Endothelial cell of umbilical vein (primary cell): Measurements from ENCODE around the gene PRAMEF1. TPM values are rescaled to one million over a fixed set of nuclear protein-coding genes. Genes with fewer than 3 reads are reported as not detected.

Source experiments
- BruUV-seq: library from RNA; stranded (reverse); fragments of 400-500 nt; replicated peaks from 2 replicates; lab custom pipeline; 2021; lab: Mats Ljungman, UMichigan
- CTCF ChIA-PET: fragments of 300-600, 350-600 bp; sonication (Branson Sonifier 250); formaldehyde crosslinking; loops from one replicate; lab custom pipeline; 2021; ENCODE audit warnings: antibody characterized with exemption, inconsistent platforms; lab: Charles Lee
- POLR2A ChIA-PET: fragments of 300-600, 350-600 bp; sonication (Branson Sonifier 250); formaldehyde crosslinking; loops from one replicate; lab custom pipeline; 2021; ENCODE audit warnings: antibody characterized with exemption, inconsistent platforms; lab: Charles Lee
- DNase-seq: peaks from one replicate; pipeline ENCODE4 v3.0.0-alpha.2; 2011; ENCODE audit warnings: low read depth, low spot score
- FAIRE-seq: peaks from 2 replicates; lab custom pipeline; 2011; peaks lifted over from hg19 to GRCh38; lab: Jason Lieb, UNC
- H2AFZ ChIP-seq: 2 replicates; pipeline ENCODE4 v1.6.0; 2012; ENCODE audit warnings: low read depth, low read length, control low read depth, inconsistent platforms
- H3K27ac ChIP-seq: 2 replicates; pipeline ENCODE4 v1.5.1; 2011; ENCODE audit warnings: low read depth, mild to moderate bottlenecking, control low read depth, low read length, moderate library complexity; ENCODE audit not compliant: insufficient read depth
- H3K27me3 ChIP-seq, 2 experiments: 2 replicates each; pipeline versions ENCODE4 v1.6.0 to v1.6.1; 2011; ENCODE audit warnings: low read length in 2 of 2, mixed read lengths in 1 of 2; ENCODE audit not compliant: control insufficient read depth in 2 of 2, insufficient read depth in 2 of 2
- H3K36me3 ChIP-seq, 2 experiments: 2 replicates in 1 of 2; 3 replicates in 1 of 2; pipeline ENCODE4 v1.5.1; 2011; ENCODE audit warnings: low read length in 2 of 2, mild to moderate bottlenecking in 1 of 2, moderate library complexity in 1 of 2; ENCODE audit not compliant: control insufficient read depth in 2 of 2, insufficient read depth in 2 of 2; ENCODE audit errors: extremely low read depth in 1 of 2
- H3K4me1 ChIP-seq: 3 replicates; pipeline ENCODE4 v1.5.1; 2011; ENCODE audit warnings: mild to moderate bottlenecking, low read length; ENCODE audit not compliant: control insufficient read depth, insufficient read depth; ENCODE audit errors: extremely low read depth
- H3K4me2 ChIP-seq: 2 replicates; pipeline ENCODE4 v1.6.1; 2011; ENCODE audit warnings: low read length, control low read depth, mixed read lengths; ENCODE audit not compliant: insufficient read depth
- H3K4me3 ChIP-seq, 3 experiments: fragments of 200-600 bp in 1 of 3; sonication (generic), shearing (Covaris generic) in 1 of 3; replicated peaks in 1 of 3; 2 replicates each; pipeline ENCODE4 v1.5.1; 2011 to 2016; ENCODE audit warnings: control low read depth in 3 of 3, low read length in 3 of 3, mild to moderate bottlenecking in 2 of 3, inconsistent platforms in 1 of 3, low read depth in 1 of 3, moderate library complexity in 1 of 3; ENCODE audit not compliant: insufficient read depth in 1 of 3
- H3K79me2 ChIP-seq: 2 replicates; pipeline ENCODE4 v1.6.0; 2012; ENCODE audit warnings: low read length, inconsistent platforms; ENCODE audit not compliant: control insufficient read depth, insufficient read depth
- H3K9ac ChIP-seq: replicated peaks from 2 replicates; pipeline ENCODE3; 2011; ENCODE audit warnings: low read length, control low read depth; ENCODE audit not compliant: insufficient read depth; ENCODE audit errors: extremely low read depth
- H3K9me1 ChIP-seq: replicated peaks from 3 replicates; pipeline ENCODE4 v1.6.0; 2011; ENCODE audit warnings: mild to moderate bottlenecking, low read length; ENCODE audit not compliant: control insufficient read depth, insufficient read depth; ENCODE audit errors: extremely low read depth
- H3K9me3 ChIP-seq: replicated peaks from 2 replicates; pipeline ENCODE4 v1.5.1; 2012; ENCODE audit warnings: low read length, inconsistent platforms; ENCODE audit not compliant: control insufficient read depth, insufficient read depth
- H4K20me1 ChIP-seq: replicated peaks from 2 replicates; pipeline ENCODE3; 2011; ENCODE audit warnings: mild to moderate bottlenecking, low read length; ENCODE audit not compliant: control insufficient read depth, insufficient read depth; ENCODE audit errors: extremely low read depth
- CTCF ChIP-seq, 2 donors: IDR thresholded peaks; 1 replicate in 1 of 2; 2 replicates in 1 of 2; pipeline ENCODE4 v1.5.1; 2011; ENCODE audit warnings: low read length in 2 of 2, mild to moderate bottlenecking in 2 of 2, moderate library complexity in 2 of 2, control low read depth in 1 of 2, inconsistent platforms in 1 of 2, low read depth in 1 of 2; ENCODE audit not compliant: insufficient read depth in 1 of 2; ENCODE audit errors: extremely low read depth in 1 of 2
- EZH2 ChIP-seq: IDR thresholded peaks from 2 replicates; pipeline ENCODE4 v1.6.1; 2012; ENCODE audit warnings: borderline replicate concordance, low read depth, mild to moderate bottlenecking, moderate library complexity, low read length, inconsistent platforms; ENCODE audit not compliant: severe bottlenecking
- FOS ChIP-seq: IDR thresholded peaks from 2 replicates; pipeline ENCODE4 v1.6.1; 2011; ENCODE audit warnings: mild to moderate bottlenecking, low read length, moderate library complexity, borderline replicate concordance; ENCODE audit not compliant: insufficient read depth
- GATA2 ChIP-seq: IDR thresholded peaks from 2 replicates; pipeline ENCODE4 v1.7.0; 2011; ENCODE audit warnings: low read depth, mild to moderate bottlenecking, moderate library complexity, mixed read lengths, low read length; ENCODE audit not compliant: insufficient read length, insufficient read depth
- JUN ChIP-seq: IDR thresholded peaks from 2 replicates; pipeline ENCODE4 v1.6.1; 2011; ENCODE audit warnings: borderline replicate concordance, low read depth; ENCODE audit not compliant: insufficient read length, insufficient read depth
- MAX ChIP-seq: IDR thresholded peaks from 2 replicates; pipeline ENCODE4 v1.6.1; 2011; ENCODE audit not compliant: insufficient read depth, insufficient read length
- MYC ChIP-seq: IDR thresholded peaks from one replicate; pipeline ENCODE4 v1.6.1; 2011; ENCODE audit warnings: mild to moderate bottlenecking, low read depth, low read length
- POLR2A ChIP-seq: IDR thresholded peaks from 2 replicates; pipeline ENCODE4 v1.6.1; 2012; ENCODE audit warnings: low read depth, mild to moderate bottlenecking, control low read depth, low read length
- POLR2AphosphoS5 ChIP-seq: IDR thresholded peaks from 2 replicates; pipeline ENCODE4 v1.6.1; 2012; ENCODE audit warnings: low read depth, mild to moderate bottlenecking, control low read depth, low read length, moderate library complexity; ENCODE audit not compliant: insufficient read depth
- dilution Hi-C: fragments of 300-500 bp; cut with MboI; formaldehyde crosslinking; loops from one replicate; pipeline ENCODE4 v1.15.0; 2019; ENCODE audit warnings: low sequenced_read_pairs; ENCODE audit not compliant: extremely low pct_ligation_motif_present
- intact Hi-C: fragments of 100-400 bp; cut with micrococcal nuclease; formaldehyde crosslinking; loops from one replicate; pipeline ENCODE4 v1.10.0; 2022
- polyA plus RNA-seq, 4 experiments: library from polyadenylated mRNA; depleted of rRNA in 3 of 4; stranded (reverse) in 3 of 4; unstranded in 1 of 4; fragments of >200 nt; gene quantifications; 2 replicates each; pipeline versions ENCODE4 v1.2.1 to v1.2.3, GENCODE V29; 2011 to 2012; ENCODE audit warnings: missing spikeins in 1 of 4
- total RNA-seq: library from RNA; stranded (reverse); gene quantifications from 2 replicates; pipeline ENCODE4 v1.2.3, GENCODE V29; 2021

Gene PRAMEF1
- total and polyA plus RNA-seq, 2 donors (not counting 3 experiments of a cell fraction or from before 2014, with no cell fraction given), result not detected

GRCh38 chr1:12773438-12773837 lies 17.8 kb upstream of the PRAMEF1 start, which contains the start of gene PRAMEF12:
Gene PRAMEF12 (plus strand): TSS chr1:12773738. CDS start chr1:12774868, 1,130 bp downstream.
- no peaks in the 10 kb centered on the region for H3K79me2 ChIP-seq
- dilution Hi-C loops (no loop called here), intact Hi-C loops (no loop called here)
- no peak within 1 kb of the TSS for H3K4me3 ChIP-seq
- H3K27me3 ChIP-seq, result no peaks in the 10 kb centered on the region
- H3K9me1 ChIP-seq, result no peaks in the 10 kb centered on the region
- BruUV-seq, result no TSS peak
- ChIA-PET POLR2A (no interaction called here), CTCF (no interaction called here)
- TF ChIP-seq POLR2A, result no peak
- TF ChIP-seq FOS, result no peak
- no peak for TF ChIP-seq JUN
- TF ChIP-seq MAX, result no peak
- no peak for TF ChIP-seq EZH2
- TF ChIP-seq CTCF (IDR thresholded peaks at IDR 0.05; ENCODE audit: extremely low read depth in 1 of 2, insufficient read depth in 1 of 2, low read depth in 1 of 2, low read length in 2 of 2), result no peak
- no peak for TF ChIP-seq MYC
- TF ChIP-seq GATA2, result no peak
- no peak for TF ChIP-seq POLR2AphosphoS5
- H3K9me3 ChIP-seq, result no peaks in the 10 kb centered on the region
- DNase-seq (no peak), FAIRE-seq (no peak)
- H3K4me2 ChIP-seq, result no peak within 1 kb of the TSS
- H3K9ac ChIP-seq, result no peak within 1 kb of the TSS
- H3K27ac ChIP-seq, result no peak within 1 kb of the TSS
- no peaks in the 10 kb centered on the region for H3K36me3 ChIP-seq
- H4K20me1 ChIP-seq, result no peaks in the 10 kb centered on the region
- no peaks in the 10 kb centered on the region for H3K4me1 ChIP-seq
- H2AFZ ChIP-seq, result no peak within 1 kb of the TSS
